Bronchial epithelial cell (primary cell): ENCODE data around the gene SCLY. TPM values are rescaled to one million over a fixed set of nuclear protein-coding genes. Genes with fewer than 3 reads are reported as not detected.

Experiments used
- DNase-seq: peaks from one replicate; pipeline ENCODE4 v3.0.0-alpha.2; 2010; ENCODE audit warnings: low read depth
- FAIRE-seq: peaks from 2 replicates; lab custom pipeline; 2011; peaks lifted over from hg19 to GRCh38; lab: Jason Lieb, UNC
- H3K27me3 ChIP-seq: 2 replicates; pipeline ENCODE4 v1.5.1; 2011; ENCODE audit warnings: low read length; ENCODE audit not compliant: control insufficient read depth, insufficient read depth
- H3K36me3 ChIP-seq: 2 replicates; pipeline ENCODE4 v1.5.1; 2011; ENCODE audit warnings: low read length; ENCODE audit not compliant: control insufficient read depth, insufficient read depth
- H3K4me3 ChIP-seq: 2 replicates; pipeline ENCODE4 v1.5.1; 2011; ENCODE audit warnings: mild to moderate bottlenecking, low read depth, low read length, control low read depth
- total RNA-seq: library from RNA; depleted of rRNA; stranded (reverse); fragments of >200 nt; gene quantifications from 2 replicates; pipeline ENCODE4 v1.2.1, GENCODE V29; 2014
- TF ChIP-seq, protein P1 (sequence below): IDR thresholded peaks from 2 replicates; pipeline ENCODE4 v1.5.1; 2011; ENCODE audit warnings: mild to moderate bottlenecking, moderate library complexity, low read length, control low read depth, inconsistent platforms; ENCODE audit not compliant: insufficient read depth, severe bottlenecking

Gene SCLY
- total RNA-seq, 1 donor from 2014 or later = 12.6 TPM

DNA sequence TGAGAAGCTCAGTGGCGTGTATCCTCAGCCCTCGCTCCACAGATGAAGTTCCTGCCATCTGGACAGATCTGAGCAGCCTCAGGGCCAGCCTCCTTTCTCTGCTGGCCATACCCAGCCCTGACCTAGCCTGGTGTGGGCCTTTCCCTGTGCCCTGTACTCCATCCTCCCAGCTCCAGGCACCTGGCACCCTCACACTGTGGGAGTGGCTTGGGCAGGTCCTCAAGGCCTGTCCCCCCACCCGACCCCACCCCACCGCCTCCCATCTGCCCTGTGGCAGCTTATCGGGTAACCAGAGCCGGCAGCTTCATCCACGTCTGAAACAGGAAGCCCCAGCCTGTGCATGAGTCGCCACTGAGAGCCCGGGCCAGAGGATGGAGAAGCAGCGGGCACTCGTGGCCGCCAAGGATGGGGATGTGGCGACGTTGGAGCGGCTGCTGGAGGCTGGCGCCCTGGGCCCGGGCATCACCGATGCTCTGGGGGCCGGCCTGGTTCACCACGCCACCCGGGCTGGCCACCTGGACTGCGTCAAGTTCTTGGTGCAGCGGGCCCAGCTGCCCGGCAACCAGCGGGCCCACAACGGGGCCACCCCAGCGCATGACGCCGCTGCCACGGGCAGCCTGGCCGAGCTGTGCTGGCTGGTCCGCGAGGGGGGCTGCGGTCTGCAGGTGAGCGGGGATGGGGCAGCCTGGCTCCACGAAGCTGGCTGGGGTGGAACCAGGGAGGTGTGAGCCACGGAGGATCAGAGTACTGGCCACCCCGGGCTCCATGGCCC, 39.4 kb downstream of the SCLY start, which contains the start of gene ESPNL:
ESPNL (plus strand) TSS at position 292 of the 772 bp plus-strand sequence; CDS start at position 372, 80 bp downstream.
- TF ChIP-seq, protein P1, sequence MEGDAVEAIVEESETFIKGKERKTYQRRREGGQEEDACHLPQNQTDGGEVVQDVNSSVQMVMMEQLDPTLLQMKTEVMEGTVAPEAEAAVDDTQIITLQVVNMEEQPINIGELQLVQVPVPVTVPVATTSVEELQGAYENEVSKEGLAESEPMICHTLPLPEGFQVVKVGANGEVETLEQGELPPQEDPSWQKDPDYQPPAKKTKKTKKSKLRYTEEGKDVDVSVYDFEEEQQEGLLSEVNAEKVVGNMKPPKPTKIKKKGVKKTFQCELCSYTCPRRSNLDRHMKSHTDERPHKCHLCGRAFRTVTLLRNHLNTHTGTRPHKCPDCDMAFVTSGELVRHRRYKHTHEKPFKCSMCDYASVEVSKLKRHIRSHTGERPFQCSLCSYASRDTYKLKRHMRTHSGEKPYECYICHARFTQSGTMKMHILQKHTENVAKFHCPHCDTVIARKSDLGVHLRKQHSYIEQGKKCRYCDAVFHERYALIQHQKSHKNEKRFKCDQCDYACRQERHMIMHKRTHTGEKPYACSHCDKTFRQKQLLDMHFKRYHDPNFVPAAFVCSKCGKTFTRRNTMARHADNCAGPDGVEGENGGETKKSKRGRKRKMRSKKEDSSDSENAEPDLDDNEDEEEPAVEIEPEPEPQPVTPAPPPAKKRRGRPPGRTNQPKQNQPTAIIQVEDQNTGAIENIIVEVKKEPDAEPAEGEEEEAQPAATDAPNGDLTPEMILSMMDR = no peak
- Histone ChIP-seq H3K27me3 (no peaks in the 10 kb centered on the region), H3K4me3 (no peak within 1 kb of the TSS), H3K36me3 (no peaks in the 10 kb centered on the region)
- DNase-seq = no peak
- FAIRE-seq = no peak

DNA sequence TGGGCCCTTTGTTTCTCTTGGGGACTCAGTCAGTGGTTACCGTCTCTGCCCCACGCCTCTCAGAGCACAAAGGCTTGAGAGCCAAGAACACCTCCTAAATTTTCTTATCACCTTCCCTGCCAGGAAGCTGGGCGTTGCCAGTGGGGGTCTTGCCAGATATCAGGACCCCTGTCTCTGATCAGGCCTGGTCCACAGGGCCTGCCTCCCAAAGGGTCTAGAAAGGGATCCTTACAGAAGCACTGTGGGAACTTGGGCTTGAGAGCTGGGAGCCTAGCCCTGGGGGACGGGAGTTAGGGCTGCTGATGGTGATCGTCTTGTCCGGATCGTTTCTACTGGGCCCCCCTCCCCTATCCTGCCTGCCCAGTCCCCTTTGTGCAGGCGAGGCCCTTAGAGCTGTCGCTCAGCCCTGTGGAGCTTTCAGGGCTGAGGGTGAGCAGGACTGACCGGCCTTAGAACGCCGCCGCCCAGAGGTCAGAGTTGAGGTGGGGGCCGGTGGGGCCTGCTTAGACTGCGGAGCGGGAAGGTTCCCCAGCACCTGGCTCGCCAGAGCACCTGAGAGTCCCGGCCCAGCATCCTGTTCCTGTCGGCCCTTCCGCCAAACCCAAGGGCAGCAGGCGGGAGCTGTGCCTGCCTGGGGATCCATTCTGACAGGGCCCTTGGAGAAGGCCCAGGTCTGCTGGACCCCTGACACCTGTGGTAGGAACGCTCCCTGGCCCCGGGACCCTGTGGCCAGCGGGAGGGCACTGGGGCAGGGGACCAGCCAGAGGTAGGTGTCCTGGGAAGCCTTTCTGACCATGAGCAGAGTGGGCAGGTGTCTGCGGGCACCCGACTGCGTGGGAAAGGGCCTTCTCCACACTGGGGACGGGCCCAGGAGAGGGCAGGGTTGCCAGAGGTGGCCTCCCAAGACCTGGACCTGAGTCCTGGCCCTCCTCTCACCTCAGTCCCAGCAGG, 40.3 kb downstream of the SCLY start:
- TF ChIP-seq, protein P1 = no peak
- no peaks in the 10 kb centered on the region for H3K27me3 ChIP-seq
- H3K4me3 ChIP-seq = no peak overlapping the region
- no peaks in the 10 kb centered on the region for H3K36me3 ChIP-seq
- FAIRE-seq = no peak
- DNase-seq = no peak

DNA sequence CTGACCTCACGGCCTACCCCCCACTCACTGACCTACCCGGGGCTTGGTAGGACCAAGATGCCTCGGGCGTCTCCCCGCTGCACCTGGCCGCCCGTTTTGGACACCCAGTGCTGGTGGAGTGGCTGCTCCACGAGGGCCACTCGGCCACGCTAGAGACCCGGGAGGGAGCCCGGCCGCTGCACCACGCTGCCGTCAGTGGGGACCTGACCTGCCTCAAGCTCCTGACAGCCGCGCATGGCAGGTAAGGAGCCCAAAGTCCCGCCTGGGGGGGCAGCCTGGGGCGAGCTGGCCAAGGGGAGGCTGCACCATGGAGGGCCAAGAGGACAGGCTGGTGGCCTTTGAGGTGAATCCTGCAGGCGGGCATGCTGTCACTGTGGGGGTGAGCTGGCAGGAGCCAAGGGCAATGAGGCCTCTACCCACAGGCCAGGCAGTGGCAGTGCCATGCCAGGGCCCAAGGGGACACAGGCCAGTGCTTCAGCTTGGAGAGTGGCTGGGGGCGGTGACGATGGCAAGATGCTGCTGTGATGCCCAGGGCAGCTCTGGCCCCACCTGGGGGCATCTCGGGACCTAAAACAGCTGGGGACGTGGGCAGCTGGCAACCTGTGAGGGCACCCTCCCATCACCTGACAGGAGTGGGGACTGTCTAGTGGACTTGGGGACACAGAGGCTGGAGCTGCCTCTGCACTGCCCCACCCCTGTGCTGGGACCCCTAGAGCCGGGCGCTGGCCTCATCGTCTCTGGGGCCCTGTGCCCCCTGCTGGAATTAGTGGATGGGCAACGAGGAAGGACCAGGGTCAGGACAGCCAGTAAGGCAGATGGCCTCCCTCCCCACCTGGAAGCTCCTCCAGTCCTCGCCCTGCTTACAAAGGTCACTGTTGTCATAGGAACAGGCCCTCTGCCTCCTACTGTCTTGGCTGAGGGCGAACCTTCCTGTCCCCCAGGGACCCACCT, 41.4 kb downstream of the SCLY start:
- DNase-seq (no peak), FAIRE-seq (no peak)
- TF ChIP-seq, protein P1 = no peak
- H3K4me3 ChIP-seq = no peak overlapping the region
- H3K36me3 ChIP-seq = no peaks in the 10 kb centered on the region
- H3K27me3 ChIP-seq = no peaks in the 10 kb centered on the region

DNA sequence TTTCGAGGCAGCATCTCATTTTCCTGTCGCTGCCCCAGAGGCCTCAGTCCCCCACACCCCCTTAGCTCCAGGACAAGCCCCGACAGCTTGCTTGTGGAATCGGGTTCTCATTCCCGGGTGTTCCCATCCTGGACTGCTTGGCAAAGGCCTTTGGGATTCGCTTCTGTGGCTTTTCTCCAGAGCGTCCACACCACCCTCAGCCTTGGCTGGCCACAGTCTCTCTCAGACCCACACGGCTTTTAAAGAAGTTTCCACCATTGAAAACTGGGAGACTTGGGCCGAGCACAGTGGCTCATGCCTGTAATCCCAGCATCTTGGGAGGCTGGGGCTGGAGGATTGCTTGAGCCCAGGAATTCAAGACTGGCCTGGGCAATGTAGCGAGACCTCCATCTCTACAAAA, 42.1 kb downstream of the SCLY start:
- H3K36me3 ChIP-seq = no peaks in the 10 kb centered on the region
- DNase-seq = no peak
- peaks cover under 1% of the 10 kb centered on the region for H3K27me3 ChIP-seq
- H3K4me3 ChIP-seq = no peak overlapping the region
- no peak for FAIRE-seq
- TF ChIP-seq, protein P1 = no peak
